Stimulated activated CD4-positive, alpha-beta T cell treated with anti-CD3 and anti-CD28 coated beads, Interleukin-2, amount 100 ng/mL, for 24 hours (primary cell): ENCODE results near the gene MYH9.
"Not testable (repeated sequence)": the region's sequence is repeated elsewhere in the genome, so short reads cannot be mapped to it uniquely, and the experiment has no call there.

Experiments used
- DNase-seq, 2 donors: peaks; one replicate each; pipeline ENCODE4 v3.0.0-alpha.2; 2020

Gene MYH9

GRCh38 chr22:36306227-36306626 lies 81.5 kb downstream of the MYH9 start:
- no peak for DNase-seq

GRCh38 chr22:36305813-36306212 lies 82.0 kb downstream of the MYH9 start:
- no peak for DNase-seq

- DNase-seq, result no peak
These were observed 83.3 kb downstream of the MYH9 start for GRCh38 chr22:36304429-36304828.

- DNase-seq, result no peak
These were observed 83.9 kb downstream of the MYH9 start for GRCh38 chr22:36303874-36304273.

- no peak for DNase-seq
These were observed 84.7 kb downstream of the MYH9 start for GRCh38 chr22:36303115-36303467.

- DNase-seq, result no peak
These were observed 85.2 kb downstream of the MYH9 start for GRCh38 chr22:36302439-36303114.

GRCh38 chr22:36301851-36302250 lies 85.9 kb downstream of the MYH9 start:
- DNase-seq, result no peak

- DNase-seq, result peak; percentile 86 to 87
These were observed 86.4 kb downstream of the MYH9 start for GRCh38 chr22:36301384-36301828.

GRCh38 chr22:36300396-36301212 lies 87.2 kb downstream of the MYH9 start:
- DNase-seq, result no peak

GRCh38 chr22:36299911-36300310 lies 87.9 kb downstream of the MYH9 start:
- no peak for DNase-seq

- no peak for DNase-seq
These were observed 88.5 kb downstream of the MYH9 start for GRCh38 chr22:36299295-36299694.

GRCh38 chr22:36298601-36299000 lies 89.2 kb downstream of the MYH9 start:
- DNase-seq, result no peak

- no peak for DNase-seq
These were observed 89.6 kb downstream of the MYH9 start for GRCh38 chr22:36298118-36298517.

GRCh38 chr22:36297568-36297967 lies 90.2 kb downstream of the MYH9 start:
- DNase-seq, result no peak

GRCh38 chr22:36296690-36297089 lies 91.1 kb downstream of the MYH9 start:
- no peak for DNase-seq

- no peak for DNase-seq
These were observed 92.5 kb downstream of the MYH9 start for GRCh38 chr22:36295247-36295646.

GRCh38 chr22:36294801-36295200 lies 93.0 kb downstream of the MYH9 start:
- DNase-seq, result no peak

GRCh38 chr22:36294293-36294620 lies 93.5 kb downstream of the MYH9 start:
- no peak for DNase-seq

GRCh38 chr22:36293606-36294292 lies 94.0 kb downstream of the MYH9 start:
- no peak for DNase-seq

- DNase-seq, result no peak
These were observed 94.8 kb downstream of the MYH9 start for GRCh38 chr22:36292823-36293530.

- no peak for DNase-seq
These were observed 95.7 kb downstream of the MYH9 start for GRCh38 chr22:36291831-36292740.

GRCh38 chr22:36290391-36291075 lies 97.2 kb downstream of the MYH9 start:
- DNase-seq, result not testable (repeated sequence)
